IPS-18c (cell line): ENCODE results near the gene DMD.
"Not testable (repeated sequence)": the region's sequence is repeated elsewhere in the genome, so short reads cannot be mapped to it uniquely, and the experiment has no call there.

Experiments
- H3K4me3 ChIP-seq: 2 replicates; pipeline ENCODE4 v1.7.0; 2013; ENCODE audit warnings: low read depth, mild to moderate bottlenecking, low read length, moderate library complexity; ENCODE audit not compliant: insufficient read depth
- H3K9me3 ChIP-seq: one replicate; pipeline ENCODE4 v1.6.1; 2013; ENCODE audit warnings: mild to moderate bottlenecking, low read length, moderate library complexity; ENCODE audit not compliant: control insufficient read depth, insufficient read depth

Gene DMD

GRCh38 chrX:32397562-32398216 is 813.7 kb downstream of the DMD start:
- Histone ChIP-seq H3K9me3 (no peaks in the 10 kb centered on the region), H3K4me3 (no peak overlapping the region)

GRCh38 chrX:32395878-32396277 is 815.5 kb downstream of the DMD start:
- no peak overlapping the region for H3K4me3 ChIP-seq

GRCh38 chrX:32392655-32393054 is 818.7 kb downstream of the DMD start:
- Histone ChIP-seq H3K9me3 (no peaks in the 10 kb centered on the region), H3K4me3 (no peak overlapping the region)

More at GRCh38 chrX:32395878-32396277, 815.5 kb downstream of the DMD start:
- no peaks in the 10 kb centered on the region for H3K9me3 ChIP-seq

- Histone ChIP-seq H3K9me3 (no peaks in the 10 kb centered on the region), H3K4me3 (no peak overlapping the region)
Observed at GRCh38 chrX:32370456-32371205, 840.7 kb downstream of the DMD start.

- Histone ChIP-seq H3K4me3 (no peak overlapping the region), H3K9me3 (no peaks in the 10 kb centered on the region)
Observed at GRCh38 chrX:32293962-32294700, 917.2 kb downstream of the DMD start.

- Histone ChIP-seq H3K9me3 (no peaks in the 10 kb centered on the region), H3K4me3 (no peak overlapping the region)
Observed at GRCh38 chrX:32289356-32289755, 922.0 kb downstream of the DMD start.

- H3K4me3 ChIP-seq: no peak overlapping the region
- no peaks in the 10 kb centered on the region for H3K9me3 ChIP-seq
Observed at GRCh38 chrX:32281853-32282252, 929.5 kb downstream of the DMD start.

GRCh38 chrX:32280921-32281320 is 930.4 kb downstream of the DMD start:
- H3K4me3 ChIP-seq: no peak overlapping the region
- H3K9me3 ChIP-seq: no peaks in the 10 kb centered on the region

- H3K9me3 ChIP-seq: no peaks in the 10 kb centered on the region
Observed at GRCh38 chrX:32280489-32280888, 930.9 kb downstream of the DMD start.

GRCh38 chrX:32276153-32276552 is 935.2 kb downstream of the DMD start:
- H3K4me3 ChIP-seq: no peak overlapping the region
- H3K9me3 ChIP-seq: no peaks in the 10 kb centered on the region

More at GRCh38 chrX:32280489-32280888, 930.9 kb downstream of the DMD start:
- no peak overlapping the region for H3K4me3 ChIP-seq

- peaks cover 2% of the 10 kb centered on the region for H3K9me3 ChIP-seq
- no peak overlapping the region for H3K4me3 ChIP-seq
Observed at GRCh38 chrX:32269866-32270265, 941.5 kb downstream of the DMD start.

- Histone ChIP-seq H3K4me3 (no peak overlapping the region), H3K9me3 (peaks cover 4% of the 10 kb centered on the region)
Observed at GRCh38 chrX:32268207-32268606, 943.1 kb downstream of the DMD start.

- Histone ChIP-seq H3K4me3 (no peak overlapping the region), H3K9me3 (peaks cover 4% of the 10 kb centered on the region)
Observed at GRCh38 chrX:32267796-32268195, 943.6 kb downstream of the DMD start.

GRCh38 chrX:32246675-32247074 is 964.7 kb downstream of the DMD start:
- H3K9me3 ChIP-seq, H3K4me3 ChIP-seq: not testable (repeated sequence)

- Histone ChIP-seq H3K4me3 (no peak overlapping the region), H3K9me3 (no peaks in the 10 kb centered on the region)
Observed at GRCh38 chrX:32195611-32196010, 1015.7 kb downstream of the DMD start.

- no peak overlapping the region for H3K4me3 ChIP-seq
Observed at GRCh38 chrX:32191316-32191715, 1020.0 kb downstream of the DMD start.

GRCh38 chrX:32185160-32185559 is 1026.2 kb downstream of the DMD start:
- no peak overlapping the region for H3K4me3 ChIP-seq

More at GRCh38 chrX:32191316-32191715, 1020.0 kb downstream of the DMD start:
- H3K9me3 ChIP-seq: no peaks in the 10 kb centered on the region

GRCh38 chrX:32183066-32183465 is 1028.3 kb downstream of the DMD start:
- no peak overlapping the region for H3K4me3 ChIP-seq
- H3K9me3 ChIP-seq: no peaks in the 10 kb centered on the region

More at GRCh38 chrX:32185160-32185559, 1026.2 kb downstream of the DMD start:
- H3K9me3 ChIP-seq: no peaks in the 10 kb centered on the region
